ENCODE results near the gene ZBTB48. TPM values are rescaled to one million over a fixed set of nuclear protein-coding genes. Genes with fewer than 3 reads are reported as not detected.

Gene ZBTB48
- total RNA-seq, result 12.1 and 16.0 TPM in 2 replicates

GRCh38 chr1:6579374-6580118 lies at the start of gene ZBTB48:
TSS of gene ZBTB48 (plus strand) at chr1:6579994. CDS start at chr1:6580610, 616 bp downstream.

GRCh38 chr1:6554031-6554906 lies 25.5 kb upstream of the ZBTB48 start, which contains the start of gene NOL9:
TSS of gene NOL9 (minus strand) at chr1:6554513. CDS start at chr1:6554502, 11 bp downstream.

GRCh38 chr1:6554907-6555778 lies 24.7 kb upstream of the ZBTB48 start, which contains the start of gene TAS1R1:
TSS of gene TAS1R1 (plus strand) at chr1:6555307. CDS start at chr1:6555374, 67 bp downstream.

GRCh38 chr1:6602669-6603237 lies 23.0 kb downstream of the ZBTB48 start, which contains the start of gene KLHL21:
TSS of gene KLHL21 (minus strand) at chr1:6602869. CDS start at chr1:6602817, 52 bp downstream.

DNA sequence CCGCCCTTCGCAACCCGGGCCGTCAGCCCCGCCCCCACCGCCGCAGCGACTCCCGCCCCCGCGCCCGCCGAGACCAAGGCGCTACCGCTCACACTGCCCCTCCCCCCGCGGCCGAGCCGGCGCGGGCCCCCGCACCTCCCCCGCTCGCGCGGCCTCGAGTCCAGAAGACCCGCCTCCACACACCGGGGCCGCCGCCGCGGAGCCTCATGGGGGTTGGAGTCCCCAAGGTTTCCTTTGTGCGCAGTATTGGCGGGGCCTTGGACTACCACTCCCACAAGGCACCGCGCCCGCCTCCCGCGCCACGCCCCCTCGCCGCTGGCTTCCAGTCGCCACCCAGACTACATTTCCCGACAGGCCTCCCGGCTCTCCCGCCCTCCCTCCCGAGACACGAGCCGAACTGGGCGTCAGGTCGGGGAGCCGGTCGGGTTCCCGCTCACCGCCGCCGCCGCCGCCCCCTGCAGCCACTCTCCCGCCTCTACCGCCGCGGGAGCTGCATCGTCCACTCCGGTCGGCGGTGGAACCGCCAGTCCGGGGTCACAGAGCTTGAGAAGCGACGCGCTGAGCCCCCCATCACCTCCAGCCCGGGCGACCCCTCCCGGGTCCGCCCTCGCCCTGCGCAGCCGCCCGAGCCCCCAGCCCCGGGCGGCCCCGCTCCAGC lies 33.7 kb downstream of the ZBTB48 start, which contains the start of gene PHF13:
Gene PHF13, plus strand, starts transcription at position 371 of the 658 bp plus-strand sequence. CDS start 336 bp downstream, outside the sequence.

GRCh38 chr1:6624710-6625583 lies 45.2 kb downstream of the ZBTB48 start, which contains the start of gene THAP3:
TSS of gene THAP3 (plus strand) at chr1:6624868. CDS start at chr1:6625219, 351 bp downstream.

Other genes starting within 250 kb of the ZBTB48 start
- gene ACOT7, start 186.2 kb upstream of the ZBTB48 start, total RNA-seq, result 26.1 and 50.6 TPM in 2 replicates
- gene HES2, start 160.1 kb upstream of the ZBTB48 start, total RNA-seq, result 0.37 TPM in 1 of 2 replicates, not detected in the other
- 0.05 TPM in 1 of 2 replicates, not detected in the other for gene ESPN, start 155.2 kb upstream of the ZBTB48 start, total RNA-seq
- 4.2 and 13.4 TPM in 2 replicates for gene TNFRSF25, start 113.8 kb upstream of the ZBTB48 start, total RNA-seq
- 11.3 and 32.3 TPM in 2 replicates for gene PLEKHG5, start 88.3 kb upstream of the ZBTB48 start, total RNA-seq
- 20.8 and 30.5 TPM in 2 replicates for gene NOL9, start 25.5 kb upstream of the ZBTB48 start, total RNA-seq
- not detected in 2 replicates for gene TAS1R1, start 24.7 kb upstream of the ZBTB48 start, total RNA-seq
- gene KLHL21, start 22.9 kb downstream of the ZBTB48 start, total RNA-seq, result 29.1 and 61.5 TPM in 2 replicates
- 13.7 and 19.3 TPM in 2 replicates for gene PHF13, start 33.7 kb downstream of the ZBTB48 start, total RNA-seq
- 13.7 and 19.6 TPM in 2 replicates for gene THAP3, start 44.9 kb downstream of the ZBTB48 start, total RNA-seq
- 37.7 and 75.8 TPM in 2 replicates for gene DNAJC11, start 121.8 kb downstream of the ZBTB48 start, total RNA-seq
- gene CAMTA1, start 205.5 kb downstream of the ZBTB48 start, total RNA-seq, result 35.2 and 53.4 TPM in 2 replicates